GM19372 (cell line): ENCODE measurements around the gene SNPH.
"Not testable (repeated sequence)": the region's sequence is repeated elsewhere in the genome, so short reads cannot be mapped to it uniquely, and the experiment has no call there.

Experiments
- ATAC-seq: cut with Tn5 transposase; IDR thresholded peaks from one replicate; pipeline ENCODE4 v1.9.1; 2021; ENCODE audit warnings: mild to moderate bottlenecking, low read depth, moderate library complexity; ENCODE audit not compliant: unreplicated experiment

Gene SNPH, protein sequence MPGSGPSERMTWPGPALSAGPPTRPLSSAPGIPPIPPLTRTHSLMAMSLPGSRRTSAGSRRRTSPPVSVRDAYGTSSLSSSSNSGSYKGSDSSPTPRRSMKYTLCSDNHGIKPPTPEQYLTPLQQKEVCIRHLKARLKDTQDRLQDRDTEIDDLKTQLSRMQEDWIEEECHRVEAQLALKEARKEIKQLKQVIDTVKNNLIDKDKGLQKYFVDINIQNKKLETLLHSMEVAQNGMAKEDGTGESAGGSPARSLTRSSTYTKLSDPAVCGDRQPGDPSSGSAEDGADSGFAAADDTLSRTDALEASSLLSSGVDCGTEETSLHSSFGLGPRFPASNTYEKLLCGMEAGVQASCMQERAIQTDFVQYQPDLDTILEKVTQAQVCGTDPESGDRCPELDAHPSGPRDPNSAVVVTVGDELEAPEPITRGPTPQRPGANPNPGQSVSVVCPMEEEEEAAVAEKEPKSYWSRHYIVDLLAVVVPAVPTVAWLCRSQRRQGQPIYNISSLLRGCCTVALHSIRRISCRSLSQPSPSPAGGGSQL

GRCh38 chr20:1266167-1266973 lies at the start of gene SNPH:
Gene SNPH (plus strand): TSS chr20:1266294. CDS start chr20:1296240, 29,946 bp downstream.
- ATAC-seq, result peak; percentile 81

- not testable (repeated sequence) for ATAC-seq
These were observed 49.3 kb upstream of the SNPH start for GRCh38 chr20:1216527-1217427.

- ATAC-seq, result not testable (repeated sequence)
These were observed 43.3 kb upstream of the SNPH start for GRCh38 chr20:1222750-1223149.

DNA sequence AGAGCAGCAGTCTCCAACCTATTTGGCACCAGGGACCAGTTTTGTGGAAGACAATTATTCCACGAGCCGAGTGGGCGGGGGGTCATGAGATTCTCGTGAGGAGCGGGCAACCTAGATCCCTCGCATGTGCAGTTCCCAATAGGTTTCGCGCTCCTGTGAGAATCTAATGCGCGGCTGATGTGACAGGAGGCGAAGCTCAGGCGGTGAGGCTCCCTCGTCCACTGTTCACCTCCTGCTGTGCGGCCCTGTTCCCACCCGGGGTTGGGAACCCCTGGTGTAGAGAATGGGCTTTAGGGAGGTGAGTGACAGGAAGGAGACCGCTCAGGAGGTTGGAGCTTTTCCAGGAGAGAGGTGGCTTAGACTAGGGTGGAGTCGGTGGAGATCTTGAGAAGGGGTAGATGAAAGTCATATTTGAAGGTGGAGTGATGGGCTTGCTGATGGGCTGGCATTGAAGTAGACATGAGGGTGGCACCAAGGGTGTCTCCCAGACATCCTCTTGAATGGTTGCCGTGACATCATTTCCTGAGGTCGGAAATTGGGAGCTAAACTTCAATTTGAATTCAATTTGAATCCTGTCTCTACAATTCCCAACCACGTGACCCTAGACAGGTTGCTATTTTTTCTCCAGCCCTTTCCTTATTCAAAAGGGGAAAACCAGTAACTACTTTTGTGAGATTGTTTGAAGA lies 41.7 kb upstream of the SNPH start:
- no peak for ATAC-seq

DNA sequence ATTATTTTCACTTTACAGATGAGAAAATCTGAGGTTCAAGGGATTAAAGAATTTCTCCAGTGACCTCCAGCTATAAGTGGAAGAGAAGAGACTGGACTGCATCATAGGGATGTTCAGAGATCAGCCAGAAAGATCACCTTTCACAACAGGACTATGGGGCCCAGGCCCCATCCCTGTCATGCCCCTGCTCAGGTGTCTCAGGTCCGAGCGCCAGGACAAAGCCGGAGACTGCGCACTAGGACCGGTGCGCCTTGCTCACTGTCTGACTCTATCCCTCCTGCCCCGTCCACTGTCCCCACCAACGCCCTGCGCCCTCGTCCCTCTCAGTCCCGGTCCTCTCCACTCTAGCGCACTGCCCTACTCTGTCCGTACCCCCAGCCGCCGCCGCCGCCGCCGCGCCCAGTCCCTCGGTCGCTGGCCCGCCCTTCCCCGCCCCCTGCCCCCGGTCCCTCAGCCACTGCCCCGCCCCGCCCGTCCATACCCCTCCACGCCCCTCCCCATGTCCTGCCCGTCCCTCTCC lies 40.8 kb upstream of the SNPH start:
- no peak for ATAC-seq

- no peak for ATAC-seq
These were observed 40.1 kb upstream of the SNPH start, which contains the start of gene RAD21L1 for GRCh38 chr20:1225783-1226654. Gene RAD21L1 (plus strand): TSS chr20:1226044. CDS start chr20:1228454, 2,410 bp downstream.

- no peak for ATAC-seq
These were observed 36.6 kb upstream of the SNPH start for GRCh38 chr20:1229541-1229940.

- no peak for ATAC-seq
These were observed 33.6 kb upstream of the SNPH start for GRCh38 chr20:1232286-1233111.

GRCh38 chr20:1240549-1240948 lies 25.5 kb upstream of the SNPH start:
- no peak for ATAC-seq

DNA sequence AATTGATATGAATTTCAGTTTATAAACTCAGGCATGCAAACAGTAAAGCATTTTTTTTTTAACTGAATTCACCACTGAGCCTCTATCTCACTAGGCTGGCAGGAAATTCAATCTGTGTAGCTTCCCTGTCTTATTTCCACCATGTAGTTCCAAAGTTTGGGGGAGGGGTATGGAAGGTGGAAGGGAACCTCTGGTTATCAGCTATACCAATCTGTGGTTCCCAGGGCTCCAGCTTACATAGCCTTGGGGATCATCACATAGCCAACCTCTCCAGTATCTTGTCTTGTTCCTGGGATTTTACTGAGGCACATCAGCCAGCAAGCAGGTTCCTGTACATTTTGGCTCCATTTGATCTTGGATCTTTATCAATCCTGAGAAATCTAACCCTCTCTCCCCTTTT lies 24.6 kb upstream of the SNPH start:
- no peak for ATAC-seq

DNA sequence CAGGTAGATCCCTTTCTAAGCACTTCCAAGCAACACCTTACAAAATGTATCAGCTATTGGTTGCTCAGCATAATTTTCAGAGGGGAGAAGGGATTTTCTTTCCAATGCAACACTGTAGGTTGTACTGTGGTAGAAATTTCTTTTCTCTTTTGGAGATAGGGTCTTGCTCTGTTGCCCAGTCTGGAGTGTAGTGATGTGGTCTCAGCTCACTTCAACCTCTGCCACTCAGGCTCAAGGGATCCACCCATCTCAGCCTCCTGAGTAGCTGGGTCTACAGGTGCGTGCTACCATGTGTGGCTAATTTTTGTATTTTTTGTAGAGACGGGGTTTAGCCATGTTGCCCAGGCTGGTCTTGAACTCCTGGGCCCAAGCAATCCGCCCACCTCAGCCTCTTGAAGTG lies 24.0 kb upstream of the SNPH start:
- ATAC-seq, result no peak

GRCh38 chr20:1242530-1242929 lies 23.6 kb upstream of the SNPH start:
- no peak for ATAC-seq

GRCh38 chr20:1245578-1245977 lies 20.5 kb upstream of the SNPH start:
- no peak for ATAC-seq

DNA sequence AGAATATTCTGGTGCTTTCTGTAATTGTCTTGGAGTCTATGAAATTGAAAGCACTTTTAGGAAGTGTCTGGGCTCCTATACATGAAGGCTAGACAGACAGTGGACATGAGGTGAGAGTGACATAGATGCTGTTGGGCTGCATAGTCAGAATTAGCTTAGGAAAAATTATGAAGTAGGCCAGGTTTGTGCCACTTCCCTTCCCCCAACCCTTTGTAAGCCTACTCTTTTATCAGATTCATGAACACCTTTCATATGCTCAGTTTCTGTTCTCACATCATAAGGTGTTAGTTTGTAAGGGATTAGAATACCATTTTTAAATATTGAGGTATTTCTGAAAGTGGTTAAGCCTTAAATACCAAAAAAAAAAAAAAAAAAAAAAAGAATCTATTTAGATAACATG lies 18.4 kb upstream of the SNPH start:
- no peak for ATAC-seq

- ATAC-seq, result not testable (repeated sequence)
These were observed 15.8 kb upstream of the SNPH start for GRCh38 chr20:1250282-1250681.

- ATAC-seq, result no peak
These were observed 13.7 kb upstream of the SNPH start for GRCh38 chr20:1252416-1252815.

DNA sequence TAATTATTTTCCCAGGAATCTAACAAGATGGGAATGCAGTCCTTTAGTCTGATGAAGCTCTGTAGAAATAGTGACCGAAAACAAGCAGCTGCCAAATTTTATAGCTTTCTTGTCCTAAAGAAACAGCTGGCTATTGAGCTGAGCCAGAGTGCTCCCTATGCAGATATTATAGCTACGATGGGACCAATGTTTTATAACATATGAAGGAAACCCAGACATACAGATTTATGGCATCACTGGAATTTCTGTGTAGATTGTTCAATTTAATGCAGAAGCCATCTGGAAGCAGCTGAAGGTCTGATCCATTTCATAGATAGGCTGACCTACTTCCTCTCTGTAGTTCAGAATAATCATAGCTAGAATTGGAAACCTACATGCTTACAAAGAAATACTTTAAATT lies 11.8 kb upstream of the SNPH start:
- no peak for ATAC-seq

DNA sequence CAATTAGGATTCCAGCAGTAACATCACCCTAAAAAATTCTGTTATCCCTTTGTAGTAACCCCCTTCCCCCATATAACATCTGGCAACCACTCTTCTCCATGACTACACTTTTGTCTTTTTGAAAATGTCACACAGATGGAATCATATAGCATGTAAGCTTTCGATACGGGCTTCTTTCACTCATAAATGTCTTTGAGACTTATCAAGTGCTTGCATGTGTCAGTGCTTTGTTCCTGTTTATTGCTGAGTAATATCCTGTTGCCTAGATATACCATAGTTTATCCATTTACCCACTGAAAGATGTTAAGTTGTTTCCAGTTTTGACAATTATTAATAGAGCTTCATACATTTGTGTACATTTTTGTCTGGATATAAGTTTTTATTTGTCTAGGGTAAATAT lies 10.4 kb upstream of the SNPH start:
- ATAC-seq, result no peak
